C4-2B (cell line): ENCODE measurements around the gene MANEAL.

Experiments used
- ZFX ChIP-seq: fragments of 450-650 bp; IDR thresholded peaks from 2 replicates; pipeline ENCODE4 v1.6.1; 2017
- TF ChIP-seq, protein P1 (sequence below): fragments of 450-650 bp; conservative IDR thresholded peaks from 2 replicates; pipeline ENCODE4 v1.5.1; 2017; ENCODE audit warnings: mild to moderate bottlenecking

DNA sequence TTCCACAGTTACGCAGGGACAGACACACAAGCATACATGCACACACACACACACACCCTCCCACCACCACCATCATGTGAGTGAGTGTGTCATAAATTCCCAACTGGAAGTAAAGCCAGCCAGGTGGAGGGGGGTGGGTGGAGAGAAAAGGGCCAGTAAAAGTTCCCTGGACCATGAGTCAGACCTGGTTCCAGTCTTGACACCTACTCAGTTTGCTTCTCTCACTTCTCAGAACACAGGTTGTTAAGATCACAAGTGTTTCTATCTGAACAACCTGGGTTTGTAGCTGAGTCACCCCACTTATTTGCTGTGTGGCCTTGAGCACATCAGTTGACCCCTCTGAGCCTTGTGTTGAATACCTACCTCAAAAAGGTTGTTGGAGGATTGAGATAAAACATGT, 38.4 kb upstream of the MANEAL start:
- TF ChIP-seq, protein P1, sequence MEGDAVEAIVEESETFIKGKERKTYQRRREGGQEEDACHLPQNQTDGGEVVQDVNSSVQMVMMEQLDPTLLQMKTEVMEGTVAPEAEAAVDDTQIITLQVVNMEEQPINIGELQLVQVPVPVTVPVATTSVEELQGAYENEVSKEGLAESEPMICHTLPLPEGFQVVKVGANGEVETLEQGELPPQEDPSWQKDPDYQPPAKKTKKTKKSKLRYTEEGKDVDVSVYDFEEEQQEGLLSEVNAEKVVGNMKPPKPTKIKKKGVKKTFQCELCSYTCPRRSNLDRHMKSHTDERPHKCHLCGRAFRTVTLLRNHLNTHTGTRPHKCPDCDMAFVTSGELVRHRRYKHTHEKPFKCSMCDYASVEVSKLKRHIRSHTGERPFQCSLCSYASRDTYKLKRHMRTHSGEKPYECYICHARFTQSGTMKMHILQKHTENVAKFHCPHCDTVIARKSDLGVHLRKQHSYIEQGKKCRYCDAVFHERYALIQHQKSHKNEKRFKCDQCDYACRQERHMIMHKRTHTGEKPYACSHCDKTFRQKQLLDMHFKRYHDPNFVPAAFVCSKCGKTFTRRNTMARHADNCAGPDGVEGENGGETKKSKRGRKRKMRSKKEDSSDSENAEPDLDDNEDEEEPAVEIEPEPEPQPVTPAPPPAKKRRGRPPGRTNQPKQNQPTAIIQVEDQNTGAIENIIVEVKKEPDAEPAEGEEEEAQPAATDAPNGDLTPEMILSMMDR = no peak
- TF ChIP-seq ZFX = no peak
